GM19467 (cell line): ENCODE results near the gene IBTK.
"Not testable (repeated sequence)": the region's sequence is repeated elsewhere in the genome, so short reads cannot be mapped to it uniquely, and the experiment has no call there.

Source experiments
- ATAC-seq: cut with Tn5 transposase; IDR thresholded peaks from one replicate; pipeline ENCODE4 v1.9.1; 2021; ENCODE audit warnings: mild to moderate bottlenecking, moderate library complexity; ENCODE audit not compliant: unreplicated experiment

The IBTK gene, protein sequence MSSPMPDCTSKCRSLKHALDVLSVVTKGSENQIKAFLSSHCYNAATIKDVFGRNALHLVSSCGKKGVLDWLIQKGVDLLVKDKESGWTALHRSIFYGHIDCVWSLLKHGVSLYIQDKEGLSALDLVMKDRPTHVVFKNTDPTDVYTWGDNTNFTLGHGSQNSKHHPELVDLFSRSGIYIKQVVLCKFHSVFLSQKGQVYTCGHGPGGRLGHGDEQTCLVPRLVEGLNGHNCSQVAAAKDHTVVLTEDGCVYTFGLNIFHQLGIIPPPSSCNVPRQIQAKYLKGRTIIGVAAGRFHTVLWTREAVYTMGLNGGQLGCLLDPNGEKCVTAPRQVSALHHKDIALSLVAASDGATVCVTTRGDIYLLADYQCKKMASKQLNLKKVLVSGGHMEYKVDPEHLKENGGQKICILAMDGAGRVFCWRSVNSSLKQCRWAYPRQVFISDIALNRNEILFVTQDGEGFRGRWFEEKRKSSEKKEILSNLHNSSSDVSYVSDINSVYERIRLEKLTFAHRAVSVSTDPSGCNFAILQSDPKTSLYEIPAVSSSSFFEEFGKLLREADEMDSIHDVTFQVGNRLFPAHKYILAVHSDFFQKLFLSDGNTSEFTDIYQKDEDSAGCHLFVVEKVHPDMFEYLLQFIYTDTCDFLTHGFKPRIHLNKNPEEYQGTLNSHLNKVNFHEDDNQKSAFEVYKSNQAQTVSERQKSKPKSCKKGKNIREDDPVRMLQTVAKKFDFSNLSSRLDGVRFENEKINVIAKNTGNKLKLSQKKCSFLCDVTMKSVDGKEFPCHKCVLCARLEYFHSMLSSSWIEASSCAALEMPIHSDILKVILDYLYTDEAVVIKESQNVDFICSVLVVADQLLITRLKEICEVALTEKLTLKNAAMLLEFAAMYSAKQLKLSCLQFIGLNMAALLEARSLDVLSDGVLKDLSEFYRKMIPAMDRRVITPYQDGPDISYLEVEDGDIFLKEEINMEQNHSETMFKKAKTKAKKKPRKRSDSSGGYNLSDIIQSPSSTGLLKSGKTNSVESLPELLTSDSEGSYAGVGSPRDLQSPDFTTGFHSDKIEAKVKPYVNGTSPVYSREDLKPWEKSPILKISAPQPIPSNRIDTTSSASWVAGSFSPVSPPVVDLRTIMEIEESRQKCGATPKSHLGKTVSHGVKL (N-terminal part only)

GRCh38 chr6:82247505-82248272 is at the start of gene IBTK:
IBTK (minus strand) TSS chr6:82247744; CDS start chr6:82240486, 7,258 bp downstream.
- peak; percentile 84 for ATAC-seq

GRCh38 chr6:82283771-82284410 is 36.3 kb upstream of the IBTK start:
- ATAC-seq, result no peak

GRCh38 chr6:82281550-82281949 is 34.0 kb upstream of the IBTK start:
- ATAC-seq, result not testable (repeated sequence)

- ATAC-seq, result no peak
Measured at GRCh38 chr6:82277686-82278085, 30.1 kb upstream of the IBTK start.

DNA sequence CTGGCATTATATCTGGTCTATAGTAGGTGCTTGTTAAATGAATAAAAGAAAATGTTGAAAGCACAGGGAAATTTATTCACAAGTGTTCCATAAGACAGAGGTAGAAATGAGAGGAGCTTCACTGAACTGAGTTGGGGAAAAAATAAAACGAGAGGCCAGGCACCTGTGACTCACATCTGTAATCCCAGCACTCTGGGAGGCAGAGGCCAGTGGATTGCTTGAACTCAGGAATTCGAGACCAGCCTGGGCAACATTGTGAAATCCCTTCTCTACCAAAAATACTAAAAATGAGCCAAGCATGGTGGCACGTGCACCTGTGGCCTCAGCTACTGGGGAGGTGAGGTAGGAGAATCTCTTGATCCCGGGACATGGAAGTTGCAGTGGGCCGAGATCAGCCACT is 28.1 kb upstream of the IBTK start:
- no peak for ATAC-seq

GRCh38 chr6:82273295-82273694 is 25.8 kb upstream of the IBTK start:
- no peak for ATAC-seq

GRCh38 chr6:82270881-82271635 is 23.5 kb upstream of the IBTK start:
- no peak for ATAC-seq

- no peak for ATAC-seq
Measured at GRCh38 chr6:82268301-82268846, 20.8 kb upstream of the IBTK start.

DNA sequence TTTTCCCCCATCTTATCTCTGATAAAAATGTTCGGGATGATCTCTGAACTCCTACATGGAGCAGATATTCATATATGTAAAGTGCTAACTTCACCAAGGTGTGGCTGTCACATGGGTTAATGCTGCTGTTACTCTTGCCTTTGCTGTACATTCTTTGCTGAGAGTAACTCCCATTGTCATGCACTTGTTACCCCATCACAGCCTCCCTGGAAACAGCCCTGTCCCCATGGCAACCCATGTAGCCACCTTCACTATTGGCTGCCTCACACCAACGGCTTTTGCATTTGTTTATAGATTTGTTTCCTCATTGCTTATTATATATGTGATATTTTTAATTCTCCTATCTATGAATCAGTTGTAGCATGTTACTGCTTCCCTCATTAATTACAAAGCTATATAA is 17.3 kb upstream of the IBTK start:
- no peak for ATAC-seq

DNA sequence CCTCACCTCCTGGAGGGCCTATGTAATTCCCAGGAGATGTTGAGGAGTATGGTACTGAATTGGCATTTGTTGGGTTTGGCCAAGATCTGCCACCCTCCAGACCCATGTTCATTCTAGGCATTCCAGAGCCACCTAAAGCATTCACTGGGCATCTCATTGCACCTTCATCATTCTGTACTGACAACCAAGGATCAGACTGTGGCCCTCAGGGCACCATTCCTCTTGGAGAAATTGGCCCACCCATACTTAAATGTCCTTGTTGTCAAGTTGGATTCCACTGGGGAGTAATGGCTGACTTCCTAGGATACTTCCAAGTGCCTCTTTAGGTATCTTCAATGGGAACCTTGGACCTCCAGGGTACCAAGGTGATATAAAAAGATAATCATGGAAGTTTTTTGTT is 16.8 kb upstream of the IBTK start:
- no peak for ATAC-seq

DNA sequence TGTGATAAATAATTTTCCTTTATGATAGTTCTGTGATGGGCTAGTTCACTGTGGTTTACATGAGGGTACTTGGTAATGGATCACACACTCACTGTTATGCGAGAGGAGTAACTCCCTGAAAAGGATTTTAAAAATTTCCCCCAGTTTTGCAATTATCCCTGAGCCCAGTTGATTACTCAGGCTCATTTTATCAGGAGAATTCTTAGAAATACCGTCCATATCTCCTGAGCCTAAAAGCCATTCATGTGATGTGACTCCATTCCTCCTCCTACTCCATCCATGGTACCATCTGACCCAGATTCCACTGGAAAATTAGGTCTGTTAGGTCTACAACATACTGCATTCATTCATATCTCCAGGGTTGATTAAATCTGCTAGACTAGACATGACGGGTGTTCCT is 16.4 kb upstream of the IBTK start:
- ATAC-seq, result no peak

GRCh38 chr6:82260997-82261732 is 13.6 kb upstream of the IBTK start:
- no peak for ATAC-seq

- ATAC-seq, result no peak
Measured at GRCh38 chr6:82259389-82259788, 11.8 kb upstream of the IBTK start.

DNA sequence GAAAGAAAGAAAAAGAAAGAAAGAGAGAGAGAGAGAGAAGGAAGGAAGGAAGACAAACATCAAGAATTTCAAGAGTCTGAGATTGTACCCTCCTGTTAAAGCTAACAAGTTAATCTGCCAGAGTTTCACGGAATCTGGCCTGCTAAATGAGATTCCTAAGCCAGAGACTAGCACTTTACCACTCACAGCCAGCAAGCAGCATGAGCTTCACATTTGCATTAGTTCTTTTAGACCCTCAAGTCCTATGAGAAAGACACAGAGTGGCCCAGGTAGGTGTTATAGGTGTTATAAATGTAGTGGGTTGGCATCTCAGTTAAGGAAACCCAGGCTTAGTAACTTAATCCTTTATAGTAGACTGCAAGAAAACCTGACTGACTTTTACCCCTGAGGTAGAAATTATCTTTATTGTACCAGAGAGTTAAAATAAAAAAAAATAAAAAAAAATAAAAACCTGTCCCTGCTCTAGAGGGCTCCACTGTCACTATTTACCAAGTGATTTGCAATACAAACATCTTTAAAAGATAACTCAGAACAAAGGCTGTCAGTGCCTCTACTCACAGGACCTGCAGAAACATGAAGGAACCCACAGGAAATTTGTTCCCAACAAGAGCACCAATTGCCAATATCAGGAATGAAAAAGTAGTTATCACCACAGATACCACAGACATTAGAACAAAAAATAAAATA is 9.7 kb upstream of the IBTK start:
- ATAC-seq, result no peak

DNA sequence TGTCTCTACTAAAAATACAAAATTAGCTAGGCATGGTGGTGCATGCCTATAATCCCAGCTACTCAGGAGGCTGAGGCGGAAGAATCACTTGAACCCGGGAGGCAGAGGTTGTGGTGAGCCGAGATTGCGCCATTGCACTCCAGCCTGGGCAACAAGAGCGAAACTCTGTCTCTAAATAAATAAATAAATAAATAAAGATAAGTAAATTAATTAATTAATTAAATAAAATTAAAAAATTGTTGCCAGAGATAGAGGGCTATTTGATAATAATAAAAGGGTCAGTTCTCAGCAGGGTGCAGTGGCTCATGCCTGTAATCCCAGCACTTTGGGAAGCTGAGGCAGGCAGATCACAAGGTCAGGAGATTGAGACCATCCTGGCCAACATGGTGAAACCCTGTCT is 7.2 kb upstream of the IBTK start:
- ATAC-seq, result not testable (repeated sequence)

- no peak for ATAC-seq
Measured at GRCh38 chr6:82251942-82252341, 4.4 kb upstream of the IBTK start.

GRCh38 chr6:82249381-82250253 is 2.1 kb upstream of the IBTK start:
- no peak for ATAC-seq
